NOMO-1 treated with dmso at 0.1 percent for 144 hours (cell line): ENCODE measurements around the gene ZNF501.

Experiments
- DNase-seq: peaks from one replicate; lab custom pipeline; 2025; ENCODE audit not compliant: unreplicated experiment; lab: John Stamatoyannopoulos, UW

Gene ZNF501

GRCh38 chr3:44729384-44729910, at the start of gene ZNF501:
Gene ZNF501, plus strand, starts transcription at chr3:44729635. Its CDS starts 4,787 bp downstream, at chr3:44734422.
- DNase-seq: peak; percentile 24

DNA sequence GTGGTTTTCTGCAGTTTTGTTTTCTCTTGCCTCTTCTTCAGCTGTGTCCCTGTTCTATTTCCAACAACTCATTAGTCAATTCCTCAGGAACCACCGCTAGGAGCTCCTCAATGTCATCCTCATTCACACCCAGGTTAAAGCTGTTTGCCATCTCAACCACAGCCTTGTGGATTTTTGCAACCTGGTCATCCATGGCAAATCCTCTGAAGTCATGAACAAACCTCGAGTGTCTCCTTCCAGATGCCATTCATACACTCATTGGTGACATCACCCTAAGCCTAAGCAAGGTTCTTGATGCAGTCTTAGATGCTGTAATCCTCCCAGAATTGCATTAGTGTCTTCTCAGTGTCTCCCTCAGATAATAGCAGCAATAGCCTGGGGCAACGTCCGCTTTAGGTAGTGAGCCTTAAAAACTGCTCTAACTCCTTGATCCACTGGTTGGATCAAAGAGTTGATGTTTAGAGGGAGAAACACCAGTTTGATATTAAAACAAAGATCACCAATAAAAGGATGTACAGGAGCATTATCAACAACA, 48.4 kb upstream of the ZNF501 start:
- DNase-seq: no peak

- DNase-seq: no peak
Observed at GRCh38 chr3:44682182-44682896, 47.1 kb upstream of the ZNF501 start.

DNA sequence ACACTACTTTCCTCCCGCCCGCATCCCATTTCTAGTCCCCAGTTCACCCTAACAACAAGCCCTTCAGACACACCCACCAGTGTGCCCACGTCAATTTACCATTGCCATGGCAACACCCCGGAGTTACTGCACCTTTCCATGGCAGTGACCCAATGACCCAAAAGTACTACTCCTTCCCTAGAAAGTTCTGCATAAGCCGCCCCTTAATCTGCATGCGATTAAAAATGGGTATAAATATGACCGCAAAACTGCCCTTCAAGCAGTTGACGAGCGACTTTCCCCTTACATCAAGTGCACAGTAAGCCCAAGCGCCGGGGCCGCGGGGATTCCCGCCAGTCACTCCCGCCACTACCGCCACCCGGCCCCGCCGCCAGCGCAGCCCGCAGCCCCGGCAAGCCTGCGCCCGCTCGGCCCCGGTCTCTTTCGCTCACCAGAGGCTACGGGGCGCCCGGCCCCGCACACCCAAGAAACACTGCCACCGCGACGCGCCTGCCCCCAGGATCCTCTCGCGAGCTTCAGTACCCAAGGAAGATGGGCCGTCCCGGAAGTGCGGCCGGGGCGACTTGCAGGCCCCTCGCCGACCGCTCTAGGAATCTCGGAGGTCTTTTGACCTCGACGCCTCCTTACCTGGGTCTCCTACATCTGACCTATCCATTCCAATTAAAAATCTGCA, 44.2 kb upstream of the ZNF501 start:
- DNase-seq: peak; percentile 59

GRCh38 chr3:44687898-44688297, 41.5 kb upstream of the ZNF501 start:
- DNase-seq: no peak

GRCh38 chr3:44712455-44713075, 16.9 kb upstream of the ZNF501 start, which contains the start of gene ZNF502:
Gene ZNF502, plus strand, starts transcription at chr3:44712660. Its CDS starts 7,602 bp downstream, at chr3:44720262.
- DNase-seq: no peak

DNA sequence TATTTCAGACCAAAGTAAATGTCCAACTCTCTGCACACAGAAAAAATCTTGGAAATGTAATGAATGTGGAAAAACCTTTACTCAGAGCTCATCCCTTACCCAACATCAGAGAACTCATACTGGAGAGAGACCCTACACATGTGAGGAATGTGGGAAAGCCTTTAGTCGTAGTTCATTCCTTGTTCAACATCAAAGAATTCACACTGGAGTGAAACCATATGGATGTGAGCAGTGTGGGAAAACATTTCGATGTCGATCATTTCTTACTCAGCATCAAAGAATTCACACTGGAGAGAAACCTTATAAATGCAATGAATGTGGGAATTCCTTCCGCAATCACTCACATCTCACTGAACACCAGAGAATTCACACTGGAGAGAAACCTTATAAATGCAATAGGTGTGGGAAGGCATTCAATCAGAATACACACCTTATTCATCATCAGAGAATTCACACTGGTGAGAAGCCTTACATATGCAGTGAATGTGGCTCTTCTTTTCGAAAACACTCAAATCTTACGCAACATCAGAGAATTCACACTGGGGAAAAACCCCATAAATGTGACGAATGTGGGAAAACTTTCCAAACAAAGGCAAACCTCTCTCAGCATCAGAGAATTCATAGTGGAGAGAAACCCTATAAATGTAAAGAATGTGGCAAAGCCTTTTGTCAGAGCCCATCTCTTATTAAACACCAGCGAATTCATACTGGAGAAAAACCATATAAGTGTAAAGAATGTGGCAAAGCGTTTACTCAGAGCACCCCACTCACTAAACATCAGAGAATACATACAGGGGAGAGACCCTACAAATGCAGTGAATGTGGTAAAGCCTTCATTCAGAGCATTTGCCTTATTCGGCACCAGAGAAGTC, 8.0 kb upstream of the ZNF501 start:
- DNase-seq: no peak

- DNase-seq: no peak
Observed at GRCh38 chr3:44722103-44722401, 7.4 kb upstream of the ZNF501 start.

GRCh38 chr3:44734646-44735168, 5.3 kb downstream of the ZNF501 start:
- no peak for DNase-seq

DNA sequence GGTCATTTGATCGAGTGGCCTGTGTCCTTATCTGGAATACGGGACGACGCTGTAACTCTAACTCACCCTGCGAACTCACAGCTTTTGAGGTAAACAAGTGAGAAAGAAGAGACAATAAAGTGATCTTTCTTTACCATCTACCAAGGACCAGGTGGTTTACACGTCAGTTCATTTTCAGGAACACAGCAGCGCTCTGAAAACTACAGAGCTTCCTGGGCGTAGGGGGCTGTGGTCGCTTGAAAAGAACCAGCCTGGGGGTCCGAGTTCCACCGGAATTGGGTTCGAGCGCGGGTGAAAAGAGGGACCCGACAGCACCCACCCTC, 31.6 kb downstream of the ZNF501 start:
- DNase-seq: no peak

GRCh38 chr3:44761424-44762169, 32.2 kb downstream of the ZNF501 start, which contains the start of the genes KIAA1143 and KIF15:
Gene KIAA1143, minus strand, starts transcription at chr3:44761619. Its CDS starts 17 bp downstream, at chr3:44761602.
Gene KIF15, plus strand, starts transcription at chr3:44761794. Its CDS starts 72 bp downstream, at chr3:44761866.
- peak; percentile 92 for DNase-seq

- DNase-seq: no peak
Observed at GRCh38 chr3:44762170-44762677, 32.8 kb downstream of the ZNF501 start.

DNA sequence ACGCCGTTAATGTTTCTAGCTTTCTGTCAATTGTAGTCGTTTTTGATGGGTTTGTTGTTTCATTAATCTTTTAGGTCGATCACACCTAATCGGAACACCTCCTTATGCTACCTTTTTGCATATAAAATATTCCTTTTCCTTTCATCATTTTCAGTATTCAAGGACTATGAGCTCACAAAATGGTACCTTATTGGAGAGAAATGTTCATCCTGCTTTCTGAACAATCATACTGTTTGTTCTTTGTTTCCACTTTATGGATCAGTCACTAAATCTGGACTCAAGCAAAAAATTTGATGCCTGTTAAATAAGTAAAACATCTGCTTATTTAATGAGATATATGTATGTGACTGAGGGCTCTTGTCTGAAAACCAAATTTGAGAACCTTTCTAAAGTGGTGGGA, 33.3 kb downstream of the ZNF501 start:
- DNase-seq: no peak

- no peak for DNase-seq
Observed at GRCh38 chr3:44764248-44764647, 34.8 kb downstream of the ZNF501 start.

- DNase-seq: no peak
Observed at GRCh38 chr3:44771424-44772098, 42.1 kb downstream of the ZNF501 start.

DNA sequence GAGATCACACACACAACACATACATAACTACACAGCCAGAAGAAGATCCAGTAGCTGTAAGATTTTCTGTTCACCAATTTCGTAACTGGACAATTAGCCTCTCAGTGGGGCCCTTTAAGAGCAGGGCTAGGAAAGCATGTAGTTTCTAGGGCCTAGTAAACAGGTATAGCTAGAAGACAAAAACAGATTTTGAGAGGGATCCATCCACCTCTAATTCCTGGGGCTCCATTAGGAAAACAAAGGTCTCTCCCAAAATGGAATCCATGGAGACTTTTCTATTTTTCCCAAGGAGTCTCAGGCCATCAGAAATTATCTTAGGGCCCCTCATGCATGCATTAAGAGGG, 42.6 kb downstream of the ZNF501 start:
- DNase-seq: no peak

DNA sequence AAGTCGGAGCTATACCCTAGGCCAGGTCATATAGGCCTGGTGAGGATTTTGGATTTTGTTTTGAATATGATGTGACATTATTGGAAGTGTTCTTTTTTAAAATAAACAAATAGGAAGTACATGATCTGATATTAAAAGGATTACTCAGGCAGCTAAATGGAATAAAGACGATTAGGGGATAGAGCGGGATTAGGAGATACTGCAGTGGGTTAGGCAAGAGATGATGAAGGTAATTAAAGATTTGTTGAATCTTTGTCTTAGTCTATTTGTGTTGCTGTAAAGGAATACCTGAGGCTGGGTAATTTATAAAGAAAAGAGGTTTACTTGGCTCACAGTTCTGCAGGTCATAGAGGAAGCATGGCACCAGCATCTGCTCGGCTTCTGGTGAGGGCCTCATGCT, 53.5 kb downstream of the ZNF501 start:
- DNase-seq: no peak
